HG03565 (cell line): ENCODE measurements around the gene CRYBA1.
"Not testable (repeated sequence)": the region's sequence is repeated elsewhere in the genome, so short reads cannot be mapped to it uniquely, and the experiment has no call there.

Source experiments
- ATAC-seq: cut with Tn5 transposase; IDR thresholded peaks from one replicate; pipeline ENCODE4 v1.9.1; 2021; ENCODE audit warnings: mild to moderate bottlenecking, moderate library complexity; ENCODE audit not compliant: unreplicated experiment

Gene CRYBA1

GRCh38 chr17:29237476-29238132 is 9.1 kb upstream of the CRYBA1 start:
- ATAC-seq = no peak

DNA sequence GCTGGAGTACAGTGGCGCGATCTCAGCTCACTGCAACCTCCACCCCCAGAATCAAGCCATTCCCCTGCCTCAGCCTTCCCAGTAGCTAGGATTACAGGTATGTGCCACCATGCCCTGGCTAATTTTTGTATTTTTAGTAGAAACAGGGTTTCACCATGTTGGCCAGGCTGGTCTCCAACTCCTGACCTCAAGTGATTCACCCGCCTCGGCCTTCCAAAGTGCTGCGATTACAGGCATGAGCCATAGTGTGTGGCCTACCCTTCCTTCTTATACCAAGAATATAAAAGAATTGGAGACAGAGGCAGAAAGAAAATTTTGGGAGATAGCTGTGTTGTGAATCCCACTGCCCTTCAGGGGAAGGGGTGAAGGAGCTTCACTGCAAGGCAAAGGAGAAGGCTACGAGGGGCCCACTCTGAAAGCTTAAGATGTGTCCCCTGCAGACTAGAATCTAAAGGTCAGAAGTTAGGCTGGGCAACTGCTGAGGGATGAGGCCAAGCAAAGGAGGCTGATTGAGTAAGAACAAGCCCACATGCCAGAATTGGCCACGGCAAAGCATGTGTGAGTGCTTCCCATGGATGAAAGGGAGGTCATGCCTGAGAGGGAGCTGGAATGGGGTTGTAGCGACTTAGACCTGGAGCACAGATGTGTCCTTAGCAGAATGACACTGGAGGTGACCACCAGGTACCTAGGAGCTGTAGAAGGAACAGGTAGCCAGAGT is 8.4 kb upstream of the CRYBA1 start:
- no peak for ATAC-seq

GRCh38 chr17:29240477-29240876 is 6.2 kb upstream of the CRYBA1 start:
- no peak for ATAC-seq

DNA sequence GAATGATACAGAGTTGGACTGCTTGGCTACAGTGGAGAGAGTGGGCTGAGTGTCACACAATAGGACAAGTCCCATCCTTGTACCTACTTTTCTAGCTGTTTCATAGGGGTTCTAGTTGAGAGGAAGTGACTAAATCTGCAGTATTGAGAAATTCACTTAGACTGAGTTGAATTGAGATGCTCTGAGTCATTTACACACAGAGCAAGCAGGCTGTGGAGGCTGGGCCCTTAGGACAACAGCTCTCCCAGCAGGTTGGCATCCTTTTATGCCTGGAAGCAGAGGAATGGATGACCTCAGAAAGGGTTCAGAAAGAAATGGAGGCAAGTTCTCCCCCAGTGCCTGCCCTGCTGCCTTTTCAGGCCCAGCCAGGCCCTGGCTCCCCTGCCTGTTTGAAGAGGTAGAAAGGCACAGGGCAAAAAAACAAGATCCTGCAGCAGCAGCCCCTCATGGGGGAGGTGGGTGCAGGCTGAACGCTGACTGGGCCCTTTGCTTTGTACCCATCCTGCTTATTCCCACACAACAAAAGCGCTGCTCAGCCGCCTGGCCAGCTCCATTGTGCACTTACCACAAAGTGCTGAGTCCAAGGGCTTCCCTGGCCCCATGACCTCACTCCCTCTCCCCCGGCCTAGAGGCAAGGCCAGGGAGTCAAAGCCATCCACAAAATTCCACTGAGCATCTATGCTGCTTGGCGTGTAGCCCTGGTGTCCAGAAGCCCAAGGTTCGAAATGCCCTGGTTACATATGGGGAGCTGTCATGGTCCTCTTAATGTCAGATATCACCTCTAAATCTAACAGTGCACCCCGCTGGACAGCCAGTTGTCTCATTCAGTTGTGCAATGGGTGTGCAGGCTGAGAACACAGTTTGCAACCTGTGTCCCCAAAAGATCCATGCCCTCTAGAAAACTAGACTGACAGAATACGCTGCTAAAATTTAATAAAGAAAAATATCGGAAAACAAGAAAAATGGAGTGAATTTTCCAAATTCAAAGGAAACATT is 5.4 kb upstream of the CRYBA1 start:
- no peak for ATAC-seq

DNA sequence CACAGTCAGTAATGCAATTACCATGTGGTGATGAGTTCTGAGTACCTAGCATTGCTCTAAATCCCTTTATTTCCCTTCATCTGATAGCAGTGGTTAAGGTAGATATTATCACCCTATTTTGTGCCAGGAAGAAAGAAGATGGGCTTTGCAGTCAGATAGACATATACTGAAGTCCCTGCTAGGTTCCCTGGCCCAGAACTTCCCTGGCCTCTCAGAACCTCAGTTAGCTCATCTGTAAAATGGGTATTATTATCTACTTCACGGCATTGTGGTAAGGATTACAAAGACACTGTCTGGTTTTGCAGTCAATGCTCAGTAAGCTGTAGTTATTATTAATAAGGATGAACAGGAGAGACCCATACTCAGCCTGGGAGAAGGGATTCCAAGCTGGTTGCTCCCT is 4.6 kb upstream of the CRYBA1 start:
- ATAC-seq = no peak

DNA sequence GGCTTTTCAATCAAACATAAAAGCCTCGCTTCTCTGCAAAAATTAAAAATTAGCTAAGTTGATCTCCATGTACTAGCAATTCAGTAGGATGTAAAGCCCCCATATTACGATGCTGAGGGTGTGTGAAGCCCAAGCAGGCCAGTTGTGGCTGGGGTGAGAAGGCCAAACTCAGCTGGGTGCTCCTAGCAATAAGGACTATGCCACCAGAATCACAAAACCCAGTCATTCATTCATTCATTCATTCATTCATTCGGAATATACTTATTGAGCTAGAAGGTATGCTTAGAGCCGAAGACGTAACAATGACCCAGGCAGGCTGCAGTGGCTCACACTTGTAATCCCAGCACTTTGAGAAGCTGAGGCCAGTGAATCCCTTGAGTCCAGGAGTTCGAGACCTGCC is 3.9 kb upstream of the CRYBA1 start:
- ATAC-seq = no peak

DNA sequence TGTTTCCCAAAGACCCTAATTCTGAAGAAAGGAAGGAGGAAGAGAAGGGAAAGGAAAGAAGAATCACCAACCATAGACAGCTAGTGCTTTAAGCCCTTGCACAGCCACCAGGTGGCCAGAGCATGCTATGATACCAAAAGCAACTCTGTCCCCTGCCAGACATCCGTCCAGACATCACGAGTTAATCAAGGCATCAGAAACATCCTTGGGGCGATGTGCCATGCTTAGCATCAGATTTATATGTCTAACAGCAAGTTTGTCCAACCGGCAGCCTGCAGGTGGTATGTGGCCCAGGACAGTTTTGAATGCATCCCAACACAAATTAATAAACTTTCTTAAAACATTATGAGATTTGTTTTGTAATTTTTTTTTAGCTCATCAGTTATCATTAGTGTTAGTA is 2.9 kb upstream of the CRYBA1 start:
- no peak for ATAC-seq

DNA sequence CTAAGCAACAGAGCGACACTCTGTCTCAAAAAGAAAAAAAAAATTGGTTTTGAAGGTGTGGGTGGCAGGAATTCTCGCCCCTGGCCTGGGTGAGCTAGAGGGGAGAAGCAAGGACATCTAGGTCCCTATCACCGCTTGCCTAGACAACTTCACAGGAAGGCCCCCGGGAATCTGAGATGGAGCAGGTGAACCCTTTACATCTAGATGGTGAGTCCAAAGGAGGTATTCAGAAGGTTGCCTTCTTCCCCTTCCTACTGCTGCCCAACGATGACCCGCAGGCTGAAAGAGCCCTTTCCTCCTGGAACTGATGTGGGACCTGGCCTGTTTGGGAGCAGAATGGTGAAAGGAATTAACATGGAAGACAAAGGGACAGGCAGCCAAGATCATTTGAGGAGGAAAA is 1.3 kb upstream of the CRYBA1 start:
- ATAC-seq = no peak

GRCh38 chr17:29247219-29247618 is 560 bp downstream of the CRYBA1 start:
- no peak for ATAC-seq

DNA sequence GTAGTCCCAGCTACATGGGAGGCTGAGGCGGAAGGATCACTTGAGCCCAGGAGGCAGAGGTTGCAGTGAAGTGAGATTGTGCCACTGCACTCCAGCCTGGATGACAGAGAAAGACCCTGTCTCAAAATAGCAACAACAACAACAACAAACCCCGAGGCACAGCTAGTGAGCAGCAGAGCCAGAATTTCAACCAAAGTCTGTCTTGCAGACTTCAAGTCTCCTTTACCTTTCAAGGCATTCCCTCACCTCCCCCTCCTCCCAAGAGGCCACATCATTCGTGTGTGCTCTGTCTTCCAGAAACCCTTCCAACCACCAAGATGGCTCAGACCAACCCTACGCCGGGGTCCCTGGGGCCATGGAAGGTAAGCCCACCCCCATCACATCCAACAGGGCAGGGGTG is 2.2 kb downstream of the CRYBA1 start:
- ATAC-seq = no peak

DNA sequence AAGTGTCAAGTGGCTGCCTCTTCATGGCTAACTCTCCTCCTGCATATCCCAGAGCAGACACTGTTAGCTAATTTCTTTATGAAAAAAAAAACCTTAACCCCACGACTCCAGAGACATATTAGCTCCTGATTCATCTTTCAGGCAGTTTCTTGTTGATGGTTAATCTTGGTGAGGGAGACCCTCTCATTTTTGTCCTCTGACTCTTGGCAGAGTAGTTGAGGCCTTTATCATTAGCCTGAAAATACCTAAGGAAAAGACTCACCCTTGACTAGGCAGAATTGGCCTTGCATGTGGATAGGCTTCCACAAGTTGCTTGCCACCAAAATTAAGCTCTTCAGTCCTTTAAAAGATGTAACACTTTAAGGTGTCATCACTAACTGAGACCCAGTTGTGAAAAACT is 4.0 kb downstream of the CRYBA1 start:
- no peak for ATAC-seq

DNA sequence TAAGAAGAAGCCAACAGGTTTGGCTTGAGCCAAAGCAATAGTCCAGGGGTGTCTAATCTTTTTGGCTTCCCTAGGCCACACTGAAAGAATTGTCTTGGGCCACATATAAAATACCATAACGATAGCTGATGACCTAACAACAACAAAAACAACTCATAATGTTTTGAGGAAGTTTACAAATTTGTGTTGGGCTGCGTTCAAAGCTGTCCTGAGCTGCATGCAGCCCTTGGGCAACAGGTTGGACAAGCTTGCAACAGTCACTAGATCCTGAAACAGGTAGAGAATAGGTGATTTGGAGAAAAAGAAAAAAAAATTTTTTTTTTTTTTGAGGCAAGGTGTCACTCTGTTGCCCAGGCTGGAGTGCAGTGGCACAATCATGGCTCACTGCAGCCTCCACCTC is 4.5 kb downstream of the CRYBA1 start:
- ATAC-seq = no peak

DNA sequence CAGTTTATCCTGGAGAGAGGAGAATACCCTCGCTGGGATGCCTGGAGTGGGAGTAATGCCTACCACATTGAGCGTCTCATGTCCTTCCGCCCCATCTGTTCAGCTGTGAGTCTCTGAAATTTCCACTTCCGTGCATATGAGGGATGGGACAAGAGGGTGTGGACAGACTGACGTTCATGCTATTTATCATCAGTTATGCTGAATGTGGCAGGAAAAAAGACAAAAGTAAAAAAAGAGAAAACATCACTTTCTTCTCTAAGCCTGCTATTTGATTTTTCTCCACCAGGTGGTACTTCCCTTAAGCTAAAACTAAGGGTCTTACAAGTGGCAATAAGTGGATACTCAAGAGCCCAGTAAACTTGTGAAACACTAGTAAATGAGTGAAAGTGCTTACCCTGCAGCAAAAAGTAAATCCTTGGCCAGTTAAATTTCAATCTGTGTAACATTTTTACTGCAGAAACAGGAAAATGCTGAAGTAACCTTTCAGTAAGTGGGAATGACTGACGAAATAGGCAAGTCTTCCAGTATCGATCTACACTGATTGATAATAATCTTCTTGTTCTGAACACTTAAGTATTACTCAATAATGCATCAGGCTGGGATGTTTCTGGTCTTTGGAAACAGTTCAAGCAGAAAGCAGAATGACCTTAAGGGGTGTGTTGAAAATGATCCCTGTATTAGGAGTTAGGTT is 5.6 kb downstream of the CRYBA1 start:
- ATAC-seq = no peak

DNA sequence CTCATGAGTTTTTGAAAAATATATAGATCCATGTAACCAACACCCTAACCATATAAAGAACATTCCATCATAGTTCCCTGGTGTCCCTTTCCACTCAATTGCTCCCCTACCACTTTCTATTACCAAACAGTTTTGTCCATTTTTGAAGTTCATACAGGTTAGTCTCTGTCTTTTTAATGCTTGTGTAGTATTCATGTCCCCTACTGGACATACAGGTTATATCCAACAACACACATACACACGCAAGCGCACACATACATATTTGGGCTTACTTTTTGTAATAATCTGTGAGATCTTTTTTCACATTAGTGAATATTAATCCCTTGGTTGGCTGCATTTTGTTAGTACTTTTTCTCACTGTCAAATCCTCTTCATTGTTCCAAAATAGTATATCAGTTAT is 6.4 kb downstream of the CRYBA1 start:
- no peak for ATAC-seq

- no peak for ATAC-seq
Measured at GRCh38 chr17:29255926-29256522, 9.4 kb downstream of the CRYBA1 start.

DNA sequence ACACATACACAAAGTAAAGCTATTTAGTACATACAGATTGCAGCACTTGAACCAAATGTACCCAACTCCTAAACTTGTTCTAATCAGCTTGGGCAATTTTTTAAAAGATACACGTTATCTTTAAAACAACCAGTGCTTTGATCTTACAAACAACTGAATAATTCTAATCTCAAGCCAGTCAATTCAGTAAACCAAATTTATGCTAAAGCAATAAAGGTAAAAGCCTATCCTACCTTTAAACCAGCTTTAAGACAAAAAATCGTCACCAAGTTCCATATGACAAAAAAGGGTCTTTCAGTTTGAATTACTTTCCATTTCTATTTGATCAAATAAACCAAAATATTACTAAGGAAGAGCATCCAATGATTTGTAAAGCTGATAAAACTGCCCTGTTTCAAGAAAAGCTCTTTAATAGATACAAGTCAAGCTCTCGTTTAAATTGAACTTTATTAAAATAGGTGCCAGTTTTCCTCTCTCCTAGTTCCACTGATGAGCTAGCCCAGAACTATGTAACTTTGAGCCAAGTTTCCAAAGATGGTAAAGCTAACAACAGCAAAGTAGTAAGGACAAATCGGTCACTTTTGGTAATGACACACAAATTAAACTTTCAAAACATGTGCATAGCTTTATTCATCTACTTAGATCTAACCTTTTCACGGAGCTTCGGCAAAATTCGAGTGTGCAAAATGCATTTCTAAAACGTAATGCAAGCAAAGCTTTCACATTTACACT is 10.2 kb downstream of the CRYBA1 start:
- ATAC-seq = no peak

GRCh38 chr17:29257756-29258155 is 11.1 kb downstream of the CRYBA1 start:
- ATAC-seq = no peak

DNA sequence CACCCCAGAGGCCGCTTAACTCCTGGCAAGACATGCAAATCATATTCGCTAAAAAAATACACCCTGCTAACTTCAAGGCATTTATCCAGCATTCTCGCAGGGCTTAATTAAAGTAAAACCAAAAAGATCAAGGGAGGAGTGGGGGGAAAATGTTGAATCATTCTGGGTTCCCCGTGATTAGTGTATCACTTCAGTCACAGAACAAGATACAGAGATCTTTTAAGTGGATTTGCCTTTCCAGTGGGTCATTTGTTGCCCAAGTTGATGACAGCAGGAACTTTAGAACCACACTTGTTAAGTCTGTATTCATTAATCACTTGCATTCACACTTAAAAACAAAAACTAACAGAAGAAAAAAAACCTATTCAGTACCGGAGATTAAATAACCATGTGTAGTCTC is 17.3 kb downstream of the CRYBA1 start:
- no peak for ATAC-seq

GRCh38 chr17:29271980-29272379 is 25.3 kb downstream of the CRYBA1 start:
- ATAC-seq = not testable (repeated sequence)

- no peak for ATAC-seq
Measured at GRCh38 chr17:29273924-29274323, 27.3 kb downstream of the CRYBA1 start.
